ENCODE measurements around the gene ESRRG. TPM values are rescaled to one million over a fixed set of nuclear protein-coding genes. Genes with fewer than 3 reads are reported as not detected.
"Not testable (repeated sequence)": the region's sequence is repeated elsewhere in the genome, so short reads cannot be mapped to it uniquely, and the experiment has no call there.

The ESRRG gene
- total and polyA plus RNA-seq, 2 of the 8 experiments (the other 6 are each of a cell fraction or from before 2014, with no cell fraction given) = 0.59 to 1.4 TPM

DNA sequence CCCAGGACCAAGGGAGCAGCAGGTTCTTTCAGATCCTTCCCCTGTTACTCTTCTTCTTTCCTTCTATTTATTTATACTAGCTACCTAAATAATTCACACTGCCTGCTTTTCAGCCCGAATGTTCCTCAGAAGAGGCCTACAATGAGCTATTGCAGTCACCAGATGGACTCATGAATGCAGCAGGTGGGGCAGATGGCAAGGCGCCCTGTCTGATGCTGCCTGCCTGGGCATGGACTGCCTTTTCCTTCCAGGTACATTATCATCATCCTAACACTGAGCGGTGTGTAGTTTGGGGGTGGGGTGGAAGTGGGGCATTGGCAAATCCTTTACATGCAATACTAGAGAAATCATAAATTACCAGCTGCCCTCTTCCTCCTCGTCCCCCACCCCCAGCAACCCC lies 17.6 kb downstream of the ESRRG start (continued):
- TF ChIP-seq, protein P1, sequence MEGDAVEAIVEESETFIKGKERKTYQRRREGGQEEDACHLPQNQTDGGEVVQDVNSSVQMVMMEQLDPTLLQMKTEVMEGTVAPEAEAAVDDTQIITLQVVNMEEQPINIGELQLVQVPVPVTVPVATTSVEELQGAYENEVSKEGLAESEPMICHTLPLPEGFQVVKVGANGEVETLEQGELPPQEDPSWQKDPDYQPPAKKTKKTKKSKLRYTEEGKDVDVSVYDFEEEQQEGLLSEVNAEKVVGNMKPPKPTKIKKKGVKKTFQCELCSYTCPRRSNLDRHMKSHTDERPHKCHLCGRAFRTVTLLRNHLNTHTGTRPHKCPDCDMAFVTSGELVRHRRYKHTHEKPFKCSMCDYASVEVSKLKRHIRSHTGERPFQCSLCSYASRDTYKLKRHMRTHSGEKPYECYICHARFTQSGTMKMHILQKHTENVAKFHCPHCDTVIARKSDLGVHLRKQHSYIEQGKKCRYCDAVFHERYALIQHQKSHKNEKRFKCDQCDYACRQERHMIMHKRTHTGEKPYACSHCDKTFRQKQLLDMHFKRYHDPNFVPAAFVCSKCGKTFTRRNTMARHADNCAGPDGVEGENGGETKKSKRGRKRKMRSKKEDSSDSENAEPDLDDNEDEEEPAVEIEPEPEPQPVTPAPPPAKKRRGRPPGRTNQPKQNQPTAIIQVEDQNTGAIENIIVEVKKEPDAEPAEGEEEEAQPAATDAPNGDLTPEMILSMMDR (IDR thresholded peaks at IDR 0.05; ENCODE audit: control extremely low read depth in 1 of 3, insufficient read depth in 1 of 3, low read depth in 1 of 3, low read length in 3 of 3) = no peak
- TF ChIP-seq TAF7 (optimal IDR thresholded peaks at IDR 0.05; ENCODE audit: borderline replicate concordance, low read depth, low read length) (no peak), TBP (IDR thresholded peaks at IDR 0.05; ENCODE audit: low read depth, low read length) (no peak), SP4 (IDR thresholded peaks at IDR 0.05; ENCODE audit: low read length) (no peak), JUND (IDR thresholded peaks at IDR 0.05; ENCODE audit: low read length) (no peak)

DNA sequence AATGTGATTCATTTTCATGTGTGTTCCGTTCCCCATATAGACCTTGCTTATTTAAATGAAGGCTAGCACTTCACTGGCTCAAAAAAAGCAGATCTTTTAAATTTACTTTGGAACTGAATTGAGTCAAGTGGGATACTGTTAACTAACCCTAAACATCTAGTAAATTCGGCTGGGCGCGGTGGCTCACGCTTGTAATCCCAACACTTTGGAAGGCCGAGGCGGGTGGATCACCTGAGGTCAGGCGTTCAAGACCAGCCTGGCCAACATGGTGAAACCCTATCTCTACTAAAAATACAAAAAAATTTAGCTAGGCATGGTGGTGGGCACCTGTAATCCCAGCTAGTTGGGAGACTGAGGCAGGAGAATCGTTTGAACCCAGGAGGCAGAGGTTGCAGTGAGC lies 19.2 kb downstream of the ESRRG start:
- H3K36me3 ChIP-seq (ENCODE audit: control insufficient read depth in 2 of 4, insufficient read depth in 4 of 4, low read length in 3 of 4); H3K79me2 ChIP-seq (ENCODE audit: control insufficient read depth in 1 of 2, insufficient read depth in 2 of 2, low read length in 2 of 2); FAIRE-seq; H4K5ac ChIP-seq (ENCODE audit: insufficient read length, low read depth, low read length); H3K27ac ChIP-seq (ENCODE audit: low read depth, low read length); H2BK12ac ChIP-seq (ENCODE audit: low read depth, low read length); H3K27me3 ChIP-seq (replicated peaks in 1 of 4; ENCODE audit: control insufficient read depth in 3 of 4, extremely low read depth in 1 of 4, insufficient read depth in 3 of 4, low read length in 3 of 4); H3K9me3 ChIP-seq (ENCODE audit: insufficient read depth in 2 of 2, low read depth in 1 of 2, low read length in 1 of 2); H3K14ac ChIP-seq (ENCODE audit: insufficient read length); H3K23ac ChIP-seq (ENCODE audit: insufficient read length); POLR2A ChIA-PET (ENCODE audit: partially characterized antibody); H2AK5ac ChIP-seq (ENCODE audit: low read depth, low read length); H2AFZ ChIP-seq (ENCODE audit: low read length); H4K8ac ChIP-seq (ENCODE audit: extremely low read depth, insufficient read depth, low read length); H3K79me1 ChIP-seq (ENCODE audit: low read depth, low read length); H3K18ac ChIP-seq (ENCODE audit: extremely low read depth, low read length); H3K4me2 ChIP-seq (ENCODE audit: insufficient read depth in 1 of 2, low read depth in 2 of 2, low read length in 2 of 2); H3K4me3 ChIP-seq (ENCODE audit: extremely low read depth in 1 of 4, insufficient read depth in 2 of 4, low read depth in 3 of 4, low read length in 4 of 4); H4K91ac ChIP-seq (replicated peaks; ENCODE audit: insufficient read length, low read length); H2BK5ac ChIP-seq (ENCODE audit: low read depth, low read length); H3K56ac ChIP-seq (replicated peaks; ENCODE audit: insufficient read length, low read depth, low read length); H2BK15ac ChIP-seq (ENCODE audit: low read length); H3K4ac ChIP-seq (replicated peaks; ENCODE audit: insufficient read length, low read depth, low read length); DNase-seq (ENCODE audit: low read depth in 1 of 2, low spot score in 2 of 2); H2BK120ac ChIP-seq (replicated peaks; ENCODE audit: low read depth, low read length); H3K23me2 ChIP-seq (ENCODE audit: low read depth, low read length); H3K9ac ChIP-seq (replicated peaks in 1 of 4; ENCODE audit: extremely low read depth in 1 of 4, low read depth in 3 of 4, low read length in 3 of 4); H2BK20ac ChIP-seq (ENCODE audit: low read length); H4K20me1 ChIP-seq (replicated peaks in 1 of 2; ENCODE audit: control insufficient read depth in 1 of 2, insufficient read depth in 2 of 2, low read length in 2 of 2): not testable (repeated sequence)
- H3K4me1 ChIP-seq (replicated peaks in 1 of 4; ENCODE audit: control insufficient read depth in 3 of 4, insufficient read depth in 4 of 4, low read length in 3 of 4) = peaks cover 0 to 13% (median 6%) of the 10 kb centered on the region in 4 experiments; a peak in 5 of 7 replicates
- WGBS, 2 experiments (ENCODE audit: extremely low coverage in 1 of 2, insufficient coverage in 1 of 2, insufficient read length in 1 of 2, insufficient replicate concordance in 2 of 2, low coverage in 1 of 2, low lambda C conversion rate in 2 of 2, missing lambda C conversion rate in 1 of 2) = 92% methylated on average over 9 of the region's 9 CpGs; no CpG with 5 or more reads in 1 of the 2 experiments
- CTCF ChIA-PET (ENCODE audit: partially characterized antibody) = interaction anchor here (0.6 to 1.1 kb wide), 4 partner anchors 87 to 630 kb away, joined by 3 read pairs; no protein-coding TSS in a partner anchor

All from H1 (cell line).